Activated B cell treated with CpG ODN at 0.5 μM for 24 hours (primary cell): Measurements from ENCODE around the gene MACROH2A1. TPM values are rescaled to one million over a fixed set of nuclear protein-coding genes. Genes with fewer than 3 reads are reported as not detected.

Experiments used
- ATAC-seq: fragments of 200-7000 bp; cut with Tn5 transposase; one replicate; pipeline ENCODE4 v1.10.0; 2021; ENCODE audit warnings: low read depth, mild to moderate bottlenecking, moderate library complexity
- CTCF ChIA-PET: fragments of 350-600 bp; sonication (Branson Sonifier 250); formaldehyde crosslinking; loops from one replicate; lab custom pipeline; 2021; ENCODE audit warnings: antibody characterized with exemption; lab: Charles Lee
- POLR2A ChIA-PET: fragments of 350-600 bp; sonication (Branson Sonifier 250); formaldehyde crosslinking; loops from one replicate; lab custom pipeline; 2021; ENCODE audit warnings: antibody characterized with exemption; lab: Charles Lee
- DNase-seq: peaks from one replicate; pipeline ENCODE4 v3.0.0; 2022
- H3K27ac Mint-ChIP-seq: one replicate; pipeline ENCODE4 v1.8.0; 2020; ENCODE audit warnings: mixed read lengths
- H3K27me3 Mint-ChIP-seq: one replicate; pipeline ENCODE4 v1.8.0; 2021; ENCODE audit warnings: mixed read lengths
- H3K36me3 Mint-ChIP-seq: one replicate; pipeline ENCODE4 v1.8.0; 2021; ENCODE audit warnings: low read depth, mixed read lengths
- H3K4me1 Mint-ChIP-seq: one replicate; pipeline ENCODE4 v1.8.0; 2021; ENCODE audit warnings: mixed read lengths
- H3K4me3 Mint-ChIP-seq: one replicate; pipeline ENCODE4 v1.8.0; 2020; ENCODE audit warnings: mild to moderate bottlenecking, mixed read lengths
- H3K9me3 Mint-ChIP-seq: one replicate; pipeline ENCODE4 v1.8.0; 2020; ENCODE audit warnings: mixed read lengths
- intact Hi-C: fragments of 100-400 bp; cut with micrococcal nuclease; formaldehyde crosslinking; loops from one replicate; pipeline ENCODE4 v1.15.1; 2024
- total RNA-seq: library from RNA; stranded (reverse); gene quantifications from 2 replicates; pipeline ENCODE4 v1.2.3, GENCODE V29; 2022
- TF ChIP-seq, protein P1 (sequence below): fragments of 200-600 bp; IDR thresholded peaks from one replicate; pipeline ENCODE4 v1.8.0; 2022; ENCODE audit warnings: antibody characterized with exemption, mild to moderate bottlenecking

MACROH2A1 gene
- total RNA-seq, 1 donor from 2014 or later = 125 TPM

DNA sequence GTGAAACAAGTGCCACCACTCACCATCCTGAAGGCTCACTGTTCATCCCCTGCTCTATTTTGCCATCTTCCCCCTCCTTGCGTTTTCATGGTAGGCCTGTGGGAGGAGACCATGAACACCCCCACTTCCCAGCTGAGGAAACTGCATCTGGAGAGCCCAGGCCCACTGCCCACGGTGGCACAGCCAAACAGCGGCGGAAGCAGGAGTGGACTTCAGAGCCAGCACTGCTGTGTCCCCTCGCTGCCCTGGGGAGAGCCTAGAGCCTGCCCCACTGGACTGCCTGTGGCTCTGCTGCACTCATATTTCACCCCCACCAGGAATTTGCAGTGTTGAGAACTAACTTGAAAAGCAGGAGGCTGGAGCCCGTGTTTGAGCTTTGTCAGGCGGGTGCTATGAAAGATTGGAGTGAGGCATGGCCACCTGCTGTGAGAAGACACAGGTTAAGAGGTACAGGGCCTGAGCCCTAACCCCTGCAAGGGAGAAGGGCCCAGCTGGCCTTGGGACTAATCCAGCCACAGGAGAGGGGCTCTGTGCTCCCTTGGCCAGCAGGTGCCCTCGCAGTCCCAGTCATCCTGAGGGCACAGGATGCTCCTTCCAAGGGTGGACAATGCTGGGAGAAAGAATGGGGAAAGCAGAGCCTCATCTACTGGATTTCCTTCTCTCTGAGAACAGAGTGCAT lies 79.0 kb downstream of the MACROH2A1 start:
- Mint-ChIP-seq H3K27me3 (no peaks in the 10 kb centered on the region), H3K27ac (no peak overlapping the region), H3K4me1 (no peaks in the 10 kb centered on the region), H3K9me3 (no peaks in the 10 kb centered on the region), H3K36me3 (no peaks in the 10 kb centered on the region), H3K4me3 (no peak overlapping the region)
- DNase-seq = no peak
- ChIA-PET CTCF (no interaction called here), POLR2A (no interaction called here)
- intact Hi-C loops = no loop called here
- ATAC-seq = no peak
- TF ChIP-seq, protein P1, sequence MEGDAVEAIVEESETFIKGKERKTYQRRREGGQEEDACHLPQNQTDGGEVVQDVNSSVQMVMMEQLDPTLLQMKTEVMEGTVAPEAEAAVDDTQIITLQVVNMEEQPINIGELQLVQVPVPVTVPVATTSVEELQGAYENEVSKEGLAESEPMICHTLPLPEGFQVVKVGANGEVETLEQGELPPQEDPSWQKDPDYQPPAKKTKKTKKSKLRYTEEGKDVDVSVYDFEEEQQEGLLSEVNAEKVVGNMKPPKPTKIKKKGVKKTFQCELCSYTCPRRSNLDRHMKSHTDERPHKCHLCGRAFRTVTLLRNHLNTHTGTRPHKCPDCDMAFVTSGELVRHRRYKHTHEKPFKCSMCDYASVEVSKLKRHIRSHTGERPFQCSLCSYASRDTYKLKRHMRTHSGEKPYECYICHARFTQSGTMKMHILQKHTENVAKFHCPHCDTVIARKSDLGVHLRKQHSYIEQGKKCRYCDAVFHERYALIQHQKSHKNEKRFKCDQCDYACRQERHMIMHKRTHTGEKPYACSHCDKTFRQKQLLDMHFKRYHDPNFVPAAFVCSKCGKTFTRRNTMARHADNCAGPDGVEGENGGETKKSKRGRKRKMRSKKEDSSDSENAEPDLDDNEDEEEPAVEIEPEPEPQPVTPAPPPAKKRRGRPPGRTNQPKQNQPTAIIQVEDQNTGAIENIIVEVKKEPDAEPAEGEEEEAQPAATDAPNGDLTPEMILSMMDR = no peak

DNA sequence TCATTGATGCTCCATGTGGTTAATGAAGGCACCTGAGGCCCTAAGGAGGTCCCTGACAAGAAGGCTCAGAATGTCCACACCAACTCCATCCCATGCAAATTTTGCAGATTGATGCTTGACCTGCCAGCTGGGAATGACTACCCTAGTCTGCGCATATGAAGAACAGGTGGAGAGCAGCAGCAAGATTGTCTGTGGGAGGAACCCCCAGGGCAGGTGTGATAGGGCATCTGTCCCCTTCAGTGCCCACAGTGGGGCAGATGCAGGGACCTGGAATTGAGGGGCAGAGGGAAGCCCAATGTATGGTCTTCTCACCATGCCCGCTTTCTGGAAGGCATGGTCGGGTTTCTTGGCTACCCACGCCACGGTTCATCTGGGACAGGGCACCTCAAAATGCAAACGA lies 79.6 kb downstream of the MACROH2A1 start:
- no peak for ATAC-seq
- ChIA-PET CTCF (no interaction called here), POLR2A (no interaction called here)
- no peaks in the 10 kb centered on the region for H3K36me3 Mint-ChIP-seq
- H3K27me3 Mint-ChIP-seq = no peaks in the 10 kb centered on the region
- TF ChIP-seq, protein P1 = no peak
- no peaks in the 10 kb centered on the region for H3K9me3 Mint-ChIP-seq
- H3K4me1 Mint-ChIP-seq = no peaks in the 10 kb centered on the region
- H3K27ac Mint-ChIP-seq = no peak overlapping the region
- intact Hi-C loops = no loop called here
- H3K4me3 Mint-ChIP-seq = no peak overlapping the region
- no peak for DNase-seq

DNA sequence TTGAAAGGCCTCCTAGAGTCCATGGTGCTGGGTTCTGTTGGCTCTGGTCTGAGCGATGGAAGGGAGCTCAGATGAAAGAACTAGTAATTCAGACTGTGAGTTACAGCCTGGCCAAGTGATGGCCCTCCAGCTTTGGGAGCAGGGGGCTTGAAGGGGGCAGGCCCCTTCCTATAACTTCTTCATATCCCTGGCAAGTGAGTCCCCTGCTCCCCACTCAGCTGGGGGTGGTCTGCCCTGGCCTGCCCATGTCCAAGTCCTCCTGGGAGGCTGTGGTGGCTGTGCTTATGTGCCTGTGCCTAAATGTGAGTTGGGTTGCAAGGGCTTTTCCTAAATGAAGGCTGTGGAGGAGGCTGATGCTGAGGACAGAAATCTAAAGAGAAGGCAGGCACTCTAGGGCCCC lies 80.1 kb downstream of the MACROH2A1 start:
- TF ChIP-seq, protein P1 = no peak
- ChIA-PET POLR2A (no interaction called here), CTCF (no interaction called here)
- Mint-ChIP-seq H3K4me1 (peaks cover under 1% of the 10 kb centered on the region), H3K36me3 (no peaks in the 10 kb centered on the region), H3K27ac (no peak overlapping the region), H3K27me3 (no peaks in the 10 kb centered on the region), H3K4me3 (no peak overlapping the region), H3K9me3 (no peaks in the 10 kb centered on the region)
- DNase-seq (no peak), ATAC-seq (no peak)
- intact Hi-C loops = no loop called here

DNA sequence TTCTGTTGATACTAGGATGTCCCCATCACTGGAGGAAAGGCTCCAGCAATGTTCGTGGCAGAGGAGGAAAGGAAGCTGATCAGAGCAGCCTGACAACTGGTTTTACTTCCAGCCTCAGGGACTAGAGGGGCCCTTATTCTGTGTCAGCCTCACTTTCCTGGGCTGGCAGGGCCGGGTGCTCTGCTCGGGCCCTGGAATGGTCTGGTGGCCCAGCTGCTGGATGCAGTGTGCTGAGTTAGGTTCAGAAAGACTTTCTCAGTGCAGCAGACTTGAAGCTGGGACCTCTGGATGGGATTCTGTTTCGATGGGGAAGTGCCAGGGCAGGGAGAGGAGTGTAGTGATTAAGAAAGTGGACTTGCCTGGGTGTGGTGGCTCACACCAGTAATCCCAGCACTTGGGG lies 81.0 kb downstream of the MACROH2A1 start:
- H3K9me3 Mint-ChIP-seq = no peaks in the 10 kb centered on the region
- ATAC-seq = no peak
- H3K27me3 Mint-ChIP-seq = no peaks in the 10 kb centered on the region
- CTCF ChIA-PET = no interaction called here
- POLR2A ChIA-PET = no interaction called here
- H3K4me1 Mint-ChIP-seq = peaks cover 9% of the 10 kb centered on the region
- H3K4me3 Mint-ChIP-seq = no peak overlapping the region
- no peak for DNase-seq
- H3K36me3 Mint-ChIP-seq = no peaks in the 10 kb centered on the region
- TF ChIP-seq, protein P1 = no peak
- no peak overlapping the region for H3K27ac Mint-ChIP-seq
- intact Hi-C loops = no loop called here

DNA sequence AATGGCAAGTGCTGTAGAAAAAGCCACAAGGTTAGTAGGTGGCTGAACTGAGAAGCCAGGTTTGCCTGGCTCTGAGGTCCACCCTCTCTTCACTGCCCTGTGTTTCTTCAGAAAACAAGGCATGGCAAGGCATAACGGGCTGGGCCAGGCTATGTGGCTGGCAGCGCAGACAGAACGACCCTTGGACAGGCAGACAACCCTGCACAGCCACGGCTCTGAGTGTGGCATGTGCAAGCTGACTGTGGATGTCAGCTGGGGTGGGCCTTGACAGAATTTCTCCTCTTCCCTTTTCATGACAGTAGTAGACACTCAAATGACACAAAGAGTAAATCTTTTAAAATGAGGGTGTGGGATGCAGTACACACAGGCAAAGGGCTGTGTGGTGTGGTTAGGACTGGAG lies 81.7 kb downstream of the MACROH2A1 start:
- H3K4me1 Mint-ChIP-seq = peaks cover 13% of the 10 kb centered on the region
- POLR2A ChIA-PET = no interaction called here
- intact Hi-C loops = no loop called here
- DNase-seq = no peak
- CTCF ChIA-PET = no interaction called here
- H3K36me3 Mint-ChIP-seq = no peaks in the 10 kb centered on the region
- no peak for ATAC-seq
- H3K9me3 Mint-ChIP-seq = no peaks in the 10 kb centered on the region
- TF ChIP-seq, protein P1 = no peak
- no peaks in the 10 kb centered on the region for H3K27me3 Mint-ChIP-seq
- no peak overlapping the region for H3K27ac Mint-ChIP-seq
- H3K4me3 Mint-ChIP-seq = no peak overlapping the region
